Neural progenitor cell (in vitro differentiated cells): ENCODE measurements around the gene ADAM10. TPM values are rescaled to one million over a fixed set of nuclear protein-coding genes. Genes with fewer than 3 reads are reported as not detected.

ENCODE experiments used
- DNase-seq: peaks from one replicate; pipeline ENCODE4 v3.0.0-alpha.2; 2016; ENCODE audit warnings: low spot score
- H2AFZ ChIP-seq: fragments of 200-600 bp; sonication (generic); replicated peaks from 2 replicates; pipeline ENCODE4 v1.6.1; 2016; ENCODE audit warnings: antibody characterized with exemption
- H3F3A ChIP-seq: fragments of 200-600 bp; sonication (generic); 2 replicates; pipeline ENCODE4 v1.6.1; 2016; ENCODE audit warnings: antibody characterized with exemption, low read depth
- H3K27ac ChIP-seq: fragments of 200-600 bp; sonication (generic); 2 replicates; pipeline ENCODE4 v1.5.1; 2016; ENCODE audit warnings: mild to moderate bottlenecking
- H3K27me3 ChIP-seq: fragments of 200-600 bp; sonication (generic); 2 replicates; pipeline ENCODE4 v1.6.1; 2016; ENCODE audit warnings: mild to moderate bottlenecking, moderate library complexity
- H3K36me3 ChIP-seq: fragments of 200-600 bp; sonication (generic); 2 replicates; pipeline ENCODE4 v1.5.1; 2016
- H3K4me1 ChIP-seq: fragments of 200-600 bp; sonication (generic); 2 replicates; pipeline ENCODE4 v1.6.1; 2016; ENCODE audit warnings: mixed run types
- H3K4me2 ChIP-seq: fragments of 200-600 bp; sonication (generic); 2 replicates; pipeline ENCODE4 v1.6.1; 2016
- H3K4me3 ChIP-seq: fragments of 200-600 bp; sonication (generic); 2 replicates; pipeline ENCODE4 v1.5.1; 2016
- H3K79me2 ChIP-seq: fragments of 200-600 bp; sonication (generic); 2 replicates; pipeline ENCODE4 v1.6.1; 2016; ENCODE audit warnings: low read depth
- H3K9ac ChIP-seq: fragments of 200-600 bp; sonication (generic); 2 replicates; pipeline ENCODE4 v1.6.1; 2016
- H3K9me3 ChIP-seq: fragments of 200-600 bp; sonication (generic); 2 replicates; pipeline ENCODE4 v1.5.1; 2016; ENCODE audit warnings: low read depth
- H4K20me1 ChIP-seq: fragments of 200-600 bp; sonication (generic); 2 replicates; pipeline ENCODE4 v1.6.1; 2016; ENCODE audit warnings: low read depth
- H3K27ac Mint-ChIP-seq: 3 replicates; pipeline ENCODE4 v1.8.0; 2021; ENCODE audit warnings: mixed read lengths
- H3K27me3 Mint-ChIP-seq: 2 replicates; pipeline ENCODE4 v1.8.0; 2022; ENCODE audit warnings: low read depth, mild to moderate bottlenecking, inconsistent platforms, moderate library complexity, mixed read lengths; ENCODE audit not compliant: insufficient read depth
- H3K36me3 Mint-ChIP-seq: 3 replicates; pipeline ENCODE4 v1.8.0; 2021; ENCODE audit warnings: mixed read lengths
- H3K4me1 Mint-ChIP-seq: 3 replicates; pipeline ENCODE4 v1.8.0; 2021; ENCODE audit warnings: mixed read lengths
- H3K4me3 Mint-ChIP-seq: 3 replicates; pipeline ENCODE4 v1.8.0; 2021; ENCODE audit warnings: mild to moderate bottlenecking, moderate library complexity, mixed read lengths
- H3K9me3 Mint-ChIP-seq: 3 replicates; pipeline ENCODE4 v1.8.0; 2020; ENCODE audit warnings: mixed read lengths
- EZH2 ChIP-seq: fragments of 200-600 bp; sonication (generic); IDR thresholded peaks from 2 replicates; pipeline ENCODE4 v1.6.1; 2017; ENCODE audit warnings: antibody characterized with exemption, mild to moderate bottlenecking, moderate library complexity
- EZH2phosphoT487 ChIP-seq: fragments of 200-600 bp; sonication (generic); IDR thresholded peaks from 2 replicates; pipeline ENCODE4 v1.6.1; 2017; ENCODE audit warnings: antibody characterized with exemption
- total RNA-seq: library from RNA; depleted of rRNA; stranded (reverse); fragments of >200 nt; gene quantifications from 2 replicates; pipeline ENCODE4 v1.2.3, GENCODE V29; 2015; ENCODE audit warnings: low replicate concordance
- TF ChIP-seq, protein P1 (sequence below): fragments of 200-600 bp; sonication (generic); IDR thresholded peaks from 2 replicates; pipeline ENCODE4 v1.5.1; 2017; ENCODE audit warnings: antibody characterized with exemption, mild to moderate bottlenecking

The ADAM10 gene
- total RNA-seq, 1 donor from 2014 or later = 153 TPM

DNA sequence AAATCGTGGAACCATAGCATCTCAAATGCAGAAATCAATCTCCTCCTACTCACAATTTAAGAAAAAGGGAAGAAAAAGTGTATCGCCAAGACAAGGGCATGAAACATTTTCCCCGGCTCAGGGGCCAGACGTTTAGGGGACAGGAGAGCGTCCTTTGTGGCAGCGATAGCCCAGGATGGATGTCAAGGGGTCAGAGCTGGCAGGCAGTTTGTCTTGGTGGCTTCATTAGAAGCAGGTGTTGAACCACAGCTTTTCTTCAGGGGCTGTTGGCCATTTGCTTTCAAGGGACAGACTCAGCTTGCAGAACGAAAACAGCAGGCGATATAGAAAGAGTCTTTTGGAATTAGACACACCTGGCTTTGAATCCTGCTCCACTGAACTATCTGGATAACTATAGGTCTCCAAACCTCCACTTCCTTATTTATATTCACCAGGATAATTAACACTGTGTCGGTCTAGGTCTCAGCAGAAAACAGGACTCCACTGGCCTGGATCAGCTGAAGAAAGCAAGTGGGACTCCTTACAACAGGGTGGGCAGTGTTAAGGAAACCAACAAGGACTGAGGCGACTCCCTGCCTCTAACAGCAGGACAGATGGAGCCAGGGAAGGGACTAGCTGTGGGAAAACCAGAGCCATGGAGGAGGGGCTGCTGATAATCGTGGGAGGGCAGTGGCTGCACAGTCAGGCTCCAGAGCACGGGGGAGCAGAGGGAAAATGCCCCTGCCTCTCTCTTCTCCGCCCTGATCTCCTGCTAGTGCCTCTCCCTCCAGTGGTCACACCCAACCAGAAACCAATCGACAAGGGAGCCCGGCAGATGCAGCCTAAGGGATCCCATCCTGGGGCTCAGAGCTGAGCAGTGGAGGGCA, 194.1 kb downstream of the ADAM10 start:
- Mint-ChIP-seq H3K4me1 (peaks cover 32% of the 10 kb centered on the region), H3K27me3 (peaks cover 8% of the 10 kb centered on the region), H3K36me3 (no peaks in the 10 kb centered on the region), H3K4me3 (no peak overlapping the region), H3K27ac (peak overlapping the region; percentile 11), H3K9me3 (peaks cover 2% of the 10 kb centered on the region)
- Histone ChIP-seq H3K9me3 (no peaks in the 10 kb centered on the region), H3K4me3 (no peak overlapping the region), H3K4me1 (peaks cover 10% of the 10 kb centered on the region), H3K27ac (no peak overlapping the region), H3F3A (no peaks in the 10 kb centered on the region), H3K4me2 (peak overlapping the region; percentile 44), H3K36me3 (no peaks in the 10 kb centered on the region), H3K27me3 (no peaks in the 10 kb centered on the region), H2AFZ (peak overlapping the region; percentile 91), H3K79me2 (no peaks in the 10 kb centered on the region), H4K20me1 (no peaks in the 10 kb centered on the region), H3K9ac (no peak overlapping the region)
- peak; percentile 45 for DNase-seq
- TF ChIP-seq, protein P1, sequence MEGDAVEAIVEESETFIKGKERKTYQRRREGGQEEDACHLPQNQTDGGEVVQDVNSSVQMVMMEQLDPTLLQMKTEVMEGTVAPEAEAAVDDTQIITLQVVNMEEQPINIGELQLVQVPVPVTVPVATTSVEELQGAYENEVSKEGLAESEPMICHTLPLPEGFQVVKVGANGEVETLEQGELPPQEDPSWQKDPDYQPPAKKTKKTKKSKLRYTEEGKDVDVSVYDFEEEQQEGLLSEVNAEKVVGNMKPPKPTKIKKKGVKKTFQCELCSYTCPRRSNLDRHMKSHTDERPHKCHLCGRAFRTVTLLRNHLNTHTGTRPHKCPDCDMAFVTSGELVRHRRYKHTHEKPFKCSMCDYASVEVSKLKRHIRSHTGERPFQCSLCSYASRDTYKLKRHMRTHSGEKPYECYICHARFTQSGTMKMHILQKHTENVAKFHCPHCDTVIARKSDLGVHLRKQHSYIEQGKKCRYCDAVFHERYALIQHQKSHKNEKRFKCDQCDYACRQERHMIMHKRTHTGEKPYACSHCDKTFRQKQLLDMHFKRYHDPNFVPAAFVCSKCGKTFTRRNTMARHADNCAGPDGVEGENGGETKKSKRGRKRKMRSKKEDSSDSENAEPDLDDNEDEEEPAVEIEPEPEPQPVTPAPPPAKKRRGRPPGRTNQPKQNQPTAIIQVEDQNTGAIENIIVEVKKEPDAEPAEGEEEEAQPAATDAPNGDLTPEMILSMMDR = peak; percentile 33
- TF ChIP-seq EZH2 (no peak), EZH2phosphoT487 (no peak)

DNA sequence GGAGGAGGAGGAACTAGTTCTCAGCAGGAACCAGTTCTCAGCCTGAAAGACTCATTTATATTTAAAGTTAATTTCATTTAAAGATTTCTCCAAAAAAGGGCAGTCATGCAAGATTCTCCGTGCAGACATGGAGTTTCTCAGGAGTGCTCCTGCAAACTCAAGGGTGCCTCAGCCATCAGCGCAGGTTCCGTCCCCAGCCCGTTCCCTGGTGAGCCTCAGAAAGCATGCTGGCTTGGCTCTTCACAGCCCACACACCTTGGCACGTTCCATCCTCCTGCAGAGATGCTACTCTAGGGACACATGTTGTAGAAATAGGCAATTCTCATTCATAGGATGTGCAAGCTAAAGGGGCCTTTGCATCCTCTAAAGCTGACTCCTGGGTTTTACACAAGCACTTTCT, 194.7 kb downstream of the ADAM10 start:
- H3K27me3 Mint-ChIP-seq = peaks cover 8% of the 10 kb centered on the region
- no peak overlapping the region for H3K4me3 ChIP-seq
- TF ChIP-seq EZH2 (no peak), EZH2phosphoT487 (no peak)
- TF ChIP-seq, protein P1 = no peak
- H3K27ac Mint-ChIP-seq = no peak overlapping the region
- no peaks in the 10 kb centered on the region for H3K79me2 ChIP-seq
- no peaks in the 10 kb centered on the region for H3F3A ChIP-seq
- H3K4me3 Mint-ChIP-seq = no peak overlapping the region
- DNase-seq = no peak
- no peaks in the 10 kb centered on the region for H3K36me3 ChIP-seq
- peaks cover 2% of the 10 kb centered on the region for H3K9me3 Mint-ChIP-seq
- H3K36me3 Mint-ChIP-seq = no peaks in the 10 kb centered on the region
- no peak overlapping the region for H2AFZ ChIP-seq
- peaks cover 32% of the 10 kb centered on the region for H3K4me1 Mint-ChIP-seq
- no peaks in the 10 kb centered on the region for H3K27me3 ChIP-seq
- no peak overlapping the region for H3K9ac ChIP-seq
- no peaks in the 10 kb centered on the region for H3K9me3 ChIP-seq
- no peak overlapping the region for H3K4me2 ChIP-seq
- H3K4me1 ChIP-seq = peaks cover 10% of the 10 kb centered on the region
- H3K27ac ChIP-seq = no peak overlapping the region
- no peaks in the 10 kb centered on the region for H4K20me1 ChIP-seq

DNA sequence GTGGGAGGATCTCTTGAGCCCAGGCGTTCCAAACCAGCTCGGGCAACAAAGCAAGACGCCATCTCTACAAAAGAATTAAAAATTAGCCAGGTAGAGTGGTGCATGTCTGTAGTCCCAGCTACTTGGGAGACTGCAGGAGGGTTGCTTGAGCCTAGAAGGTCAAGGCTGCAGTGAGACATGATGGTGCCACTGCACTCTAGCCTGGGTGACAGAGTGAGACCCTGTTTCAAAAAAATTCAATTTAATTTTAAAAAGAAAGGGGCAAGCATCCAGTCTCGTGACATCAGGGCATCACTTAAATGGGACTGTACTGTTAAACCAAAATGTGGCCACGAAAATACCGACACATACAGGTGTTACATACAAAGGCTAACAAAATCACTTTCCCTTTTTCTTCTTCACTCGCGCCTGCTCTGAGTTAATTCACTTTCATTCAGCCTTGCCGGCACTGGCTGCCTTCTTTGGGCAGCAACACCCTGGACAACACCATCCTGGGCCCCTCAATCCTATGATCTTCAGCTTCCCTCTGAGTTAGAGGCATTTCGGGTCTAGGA, 196.1 kb downstream of the ADAM10 start:
- H3K36me3 Mint-ChIP-seq = no peaks in the 10 kb centered on the region

More for the DNA sequence above, 196.1 kb downstream of the ADAM10 start:
- H3K9me3 ChIP-seq = no peaks in the 10 kb centered on the region
- no peak overlapping the region for H3K4me2 ChIP-seq
- peaks cover 2% of the 10 kb centered on the region for H3K9me3 Mint-ChIP-seq
- H3K4me1 Mint-ChIP-seq = peaks cover 32% of the 10 kb centered on the region
- H3K4me3 Mint-ChIP-seq = no peak overlapping the region
- H3K9ac ChIP-seq = no peak overlapping the region
- TF ChIP-seq EZH2phosphoT487 = no peak
- TF ChIP-seq, protein P1 = no peak
- TF ChIP-seq EZH2 = no peak
- no peaks in the 10 kb centered on the region for H3K27me3 ChIP-seq
- no peak overlapping the region for H2AFZ ChIP-seq
- no peaks in the 10 kb centered on the region for H3K36me3 ChIP-seq
- H3K4me3 ChIP-seq = no peak overlapping the region
- H3K79me2 ChIP-seq = no peaks in the 10 kb centered on the region
- H3K27ac ChIP-seq = no peak overlapping the region
- no peak for DNase-seq
- no peaks in the 10 kb centered on the region for H4K20me1 ChIP-seq
- peaks cover 10% of the 10 kb centered on the region for H3K4me1 ChIP-seq
- peak overlapping the region; percentile 64 for H3K27ac Mint-ChIP-seq
- H3K27me3 Mint-ChIP-seq = peaks cover 10% of the 10 kb centered on the region
- H3F3A ChIP-seq = no peaks in the 10 kb centered on the region
